Thoracic aorta (tissue), 2 donors: Measurements from ENCODE around the gene ARL14EP. TPM values are rescaled to one million over a fixed set of nuclear protein-coding genes. Genes with fewer than 3 reads are reported as not detected.

Experiments
- ATAC-seq: fragments of 150-250 bp; one replicate; pipeline ENCODE4 v1.8.0; 2017; ENCODE audit warnings: low read depth; ENCODE audit not compliant: insufficient number of reproducible peaks, low FRiP score
- DNase-seq: peaks from one replicate; pipeline ENCODE4 v3.0.0-alpha.2; 2020; ENCODE audit warnings: low spot score
- H3K27ac ChIP-seq, 2 donors: fragments of 200-600 bp; sonication (generic); 1 replicate in 1 of 2; 2 replicates in 1 of 2; pipeline ENCODE4 v1.5.1; 2016; ENCODE audit warnings: mild to moderate bottlenecking in 2 of 2, moderate library complexity in 2 of 2
- H3K27me3 ChIP-seq: fragments of 200-600 bp; sonication (generic); replicated peaks from 2 replicates; pipeline ENCODE4 v1.6.0; 2016; ENCODE audit warnings: mild to moderate bottlenecking; ENCODE audit not compliant: insufficient read depth
- H3K36me3 ChIP-seq: fragments of 200-600 bp; sonication (generic); one replicate; pipeline ENCODE4 v1.5.1; 2016
- H3K4me1 ChIP-seq, 2 donors: fragments of 200-600 bp; sonication (generic); 1 replicate in 1 of 2; 2 replicates in 1 of 2; pipeline versions ENCODE4 v1.5.1 to v1.6.0; 2016; ENCODE audit warnings: low read depth in 2 of 2, mild to moderate bottlenecking in 1 of 2; ENCODE audit not compliant: control insufficient read depth in 1 of 2
- H3K4me3 ChIP-seq: fragments of 200-600 bp; sonication (generic); 2 replicates; pipeline ENCODE4 v1.5.1; 2016; ENCODE audit warnings: mild to moderate bottlenecking
- H3K9me3 ChIP-seq: fragments of 200-600 bp; sonication (generic); 2 replicates; pipeline ENCODE4 v1.5.1; 2016
- total RNA-seq, 2 donors: library from RNA; depleted of rRNA; stranded (reverse); fragments of >200 nt; gene quantifications; one replicate each; pipeline versions ENCODE4 v1.1.0 to v1.2.3, GENCODE V29; 2016
- TF ChIP-seq, protein P1 (sequence below): fragments of 200-600 bp; sonication (generic); IDR thresholded peaks from one replicate; pipeline ENCODE4 v1.5.1; 2019; ENCODE audit warnings: antibody characterized with exemption

Gene ARL14EP
- total RNA-seq, 2 donors from 2014 or later, result 16.7 to 24.6 TPM

DNA sequence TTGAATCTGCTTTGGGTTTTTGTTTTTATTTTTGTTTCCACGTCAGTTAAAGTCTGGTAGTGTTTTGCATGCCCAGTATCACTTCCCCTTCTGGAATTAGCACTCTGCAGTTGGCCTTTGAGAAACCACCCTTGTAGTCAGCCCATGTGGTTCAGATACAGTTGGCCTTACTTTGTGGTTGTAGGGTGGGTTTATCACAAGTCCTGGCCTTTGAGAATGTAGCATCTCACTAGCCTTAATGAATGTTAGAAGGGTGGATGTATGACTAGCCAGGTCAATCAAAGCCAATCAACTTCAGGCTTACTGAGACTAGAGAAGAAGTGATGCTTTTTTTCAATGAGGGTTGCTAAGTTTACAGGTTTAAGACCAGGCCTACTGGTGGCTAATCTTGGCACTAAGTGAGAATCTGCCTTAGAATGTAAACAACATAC lies 19.8 kb downstream of the ARL14EP start:
- DNase-seq (no peak), ATAC-seq (no peak)
- TF ChIP-seq, protein P1, sequence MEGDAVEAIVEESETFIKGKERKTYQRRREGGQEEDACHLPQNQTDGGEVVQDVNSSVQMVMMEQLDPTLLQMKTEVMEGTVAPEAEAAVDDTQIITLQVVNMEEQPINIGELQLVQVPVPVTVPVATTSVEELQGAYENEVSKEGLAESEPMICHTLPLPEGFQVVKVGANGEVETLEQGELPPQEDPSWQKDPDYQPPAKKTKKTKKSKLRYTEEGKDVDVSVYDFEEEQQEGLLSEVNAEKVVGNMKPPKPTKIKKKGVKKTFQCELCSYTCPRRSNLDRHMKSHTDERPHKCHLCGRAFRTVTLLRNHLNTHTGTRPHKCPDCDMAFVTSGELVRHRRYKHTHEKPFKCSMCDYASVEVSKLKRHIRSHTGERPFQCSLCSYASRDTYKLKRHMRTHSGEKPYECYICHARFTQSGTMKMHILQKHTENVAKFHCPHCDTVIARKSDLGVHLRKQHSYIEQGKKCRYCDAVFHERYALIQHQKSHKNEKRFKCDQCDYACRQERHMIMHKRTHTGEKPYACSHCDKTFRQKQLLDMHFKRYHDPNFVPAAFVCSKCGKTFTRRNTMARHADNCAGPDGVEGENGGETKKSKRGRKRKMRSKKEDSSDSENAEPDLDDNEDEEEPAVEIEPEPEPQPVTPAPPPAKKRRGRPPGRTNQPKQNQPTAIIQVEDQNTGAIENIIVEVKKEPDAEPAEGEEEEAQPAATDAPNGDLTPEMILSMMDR, result no peak
- Histone ChIP-seq H3K4me3 (no peak overlapping the region), H3K27me3 (no peaks in the 10 kb centered on the region), H3K9me3 (no peaks in the 10 kb centered on the region), H3K36me3 (no peaks in the 10 kb centered on the region), H3K27ac (no peak overlapping the region), H3K4me1 (no peaks in the 10 kb centered on the region)

GRCh38 chr11:30344085-30344484 lies 21.2 kb downstream of the ARL14EP start:
- no peak for ATAC-seq
- no peak for DNase-seq
- TF ChIP-seq, protein P1, result no peak
- no peak overlapping the region for H3K4me3 ChIP-seq
- H3K4me1 ChIP-seq, result no peaks in the 10 kb centered on the region
- no peak overlapping the region for H3K27ac ChIP-seq
- no peaks in the 10 kb centered on the region for H3K9me3 ChIP-seq
- H3K36me3 ChIP-seq, result no peaks in the 10 kb centered on the region
- no peaks in the 10 kb centered on the region for H3K27me3 ChIP-seq

DNA sequence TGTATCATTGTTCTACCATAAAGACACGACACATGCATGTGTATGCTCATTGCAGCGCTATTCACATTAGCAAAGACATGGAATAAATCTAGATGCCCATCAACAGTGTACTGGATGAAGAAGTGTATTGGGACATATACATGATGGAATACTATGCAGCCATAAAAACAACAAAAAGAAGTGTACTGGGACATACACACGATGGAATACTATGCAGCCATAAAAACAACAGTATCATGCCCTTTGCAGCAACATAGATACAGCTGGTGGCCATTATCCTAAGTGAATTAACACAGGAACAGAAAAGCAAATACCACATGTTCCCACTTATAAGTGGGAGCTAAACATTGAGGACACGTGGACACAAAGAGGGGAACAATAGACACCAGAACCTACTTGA lies 22.7 kb downstream of the ARL14EP start:
- H3K27ac ChIP-seq, result no peak overlapping the region
- H3K36me3 ChIP-seq, result no peaks in the 10 kb centered on the region
- no peaks in the 10 kb centered on the region for H3K27me3 ChIP-seq
- H3K4me3 ChIP-seq, result no peak overlapping the region
- no peaks in the 10 kb centered on the region for H3K4me1 ChIP-seq
- no peaks in the 10 kb centered on the region for H3K9me3 ChIP-seq
- TF ChIP-seq, protein P1, result no peak
- DNase-seq, result no peak
- no peak for ATAC-seq

- peak; percentile 27 for ATAC-seq
- H3K4me3 ChIP-seq, result no peak overlapping the region
Measured at GRCh38 chr11:30346068-30346688, 23.3 kb downstream of the ARL14EP start.

GRCh38 chr11:30348035-30348434 lies 25.1 kb downstream of the ARL14EP start:
- Histone ChIP-seq H3K4me1 (no peaks in the 10 kb centered on the region), H3K9me3 (no peaks in the 10 kb centered on the region), H3K27ac (no peak overlapping the region), H3K27me3 (no peaks in the 10 kb centered on the region), H3K4me3 (no peak overlapping the region), H3K36me3 (no peaks in the 10 kb centered on the region)
- no peak for ATAC-seq
- DNase-seq, result no peak
- TF ChIP-seq, protein P1, result no peak

More at GRCh38 chr11:30346068-30346688, 23.3 kb downstream of the ARL14EP start:
- no peaks in the 10 kb centered on the region for H3K4me1 ChIP-seq
- DNase-seq, result no peak
- H3K9me3 ChIP-seq, result no peaks in the 10 kb centered on the region
- no peaks in the 10 kb centered on the region for H3K27me3 ChIP-seq
- H3K27ac ChIP-seq, result no peak overlapping the region
- TF ChIP-seq, protein P1, result peak; percentile 62
- no peaks in the 10 kb centered on the region for H3K36me3 ChIP-seq
